SW 1271 (cell line): ENCODE results near the gene NUP214.

ENCODE experiments used
- DNase-seq, 2 experiments: peaks; one replicate each; lab custom pipeline; 2025; lab: John Stamatoyannopoulos, UW

Gene NUP214

DNA sequence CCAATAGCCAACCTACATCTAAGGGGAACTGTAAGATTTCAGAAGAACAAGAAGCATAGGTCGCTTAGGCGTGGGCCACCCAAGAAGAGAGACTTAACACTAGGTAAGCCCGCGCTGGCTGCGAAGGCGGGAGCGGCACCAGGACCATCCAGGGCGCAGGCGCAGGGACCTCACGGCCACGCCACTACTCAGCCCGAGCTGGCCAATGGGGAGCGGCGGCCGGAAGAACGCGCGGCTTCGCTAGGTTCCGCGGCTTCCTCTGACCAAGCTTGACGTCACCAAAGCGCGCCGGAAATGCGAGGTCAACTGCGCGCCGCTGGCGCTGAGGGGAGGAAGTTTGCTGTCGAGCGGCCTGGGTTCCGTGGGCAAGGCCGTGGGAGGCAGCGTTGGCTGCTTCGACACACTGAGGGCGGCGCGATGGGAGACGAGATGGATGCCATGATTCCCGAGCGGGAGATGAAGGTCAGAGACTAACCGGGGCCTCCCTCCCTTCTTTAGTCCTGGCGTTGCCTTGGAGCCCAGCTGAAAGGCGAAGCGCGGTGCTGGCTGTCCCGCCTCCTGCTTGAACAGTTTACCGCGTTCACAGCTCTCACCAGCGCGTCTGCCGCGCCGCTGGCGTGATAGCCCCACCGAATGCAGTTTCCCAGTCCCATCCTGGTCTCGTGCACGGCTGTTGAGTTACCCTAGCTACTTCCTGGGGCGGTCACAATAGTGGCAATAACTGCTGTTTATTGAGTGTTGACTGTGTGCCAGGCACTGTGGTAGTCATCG, at the start of gene NUP214:
Gene NUP214 (plus strand): TSS at position 299 of the 771 bp plus-strand sequence. CDS start 119 bp downstream, at position 418.
- peak; percentile 96 to 97 for DNase-seq

DNA sequence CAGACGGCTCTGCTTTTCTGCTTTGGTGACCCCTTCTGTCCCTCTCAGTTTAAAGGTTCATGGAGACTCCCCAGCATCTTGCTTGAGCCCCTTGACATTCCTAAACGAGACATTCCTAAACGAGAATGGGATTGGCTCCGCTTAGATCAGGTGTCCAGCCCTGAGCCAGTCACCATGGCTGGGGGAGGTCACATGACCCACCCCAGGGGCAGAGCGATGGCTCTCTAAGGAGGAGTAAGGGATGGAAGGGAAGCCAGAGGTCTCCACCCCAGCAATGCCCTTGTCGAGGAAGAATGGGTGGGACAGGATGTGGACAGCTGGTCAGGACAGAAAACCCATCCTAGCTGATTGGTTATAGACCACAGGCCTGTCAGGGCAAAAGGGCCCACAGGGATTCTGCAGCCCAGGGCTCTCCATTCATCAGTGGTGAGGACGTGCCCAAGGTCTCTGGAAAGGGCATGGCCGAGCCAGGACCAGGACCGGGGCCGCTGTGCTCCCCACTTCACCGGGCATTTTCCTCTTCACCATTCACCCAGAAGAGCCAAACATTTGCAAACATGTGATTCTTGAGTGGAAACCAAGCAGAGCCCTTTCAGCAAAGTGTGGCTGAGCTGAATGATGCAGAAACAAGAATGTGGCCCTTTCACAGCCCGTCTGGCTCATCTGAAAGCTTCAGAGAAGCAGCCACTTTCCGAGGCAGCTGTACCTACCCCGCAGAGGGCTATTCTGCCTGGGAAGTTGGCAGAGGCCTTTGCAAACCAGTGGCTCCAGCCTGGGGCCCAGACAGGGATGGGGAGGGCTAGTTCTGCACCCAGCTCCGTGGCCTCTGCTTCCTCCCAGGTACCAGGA, 48.8 kb upstream of the NUP214 start:
- no peak for DNase-seq

DNA sequence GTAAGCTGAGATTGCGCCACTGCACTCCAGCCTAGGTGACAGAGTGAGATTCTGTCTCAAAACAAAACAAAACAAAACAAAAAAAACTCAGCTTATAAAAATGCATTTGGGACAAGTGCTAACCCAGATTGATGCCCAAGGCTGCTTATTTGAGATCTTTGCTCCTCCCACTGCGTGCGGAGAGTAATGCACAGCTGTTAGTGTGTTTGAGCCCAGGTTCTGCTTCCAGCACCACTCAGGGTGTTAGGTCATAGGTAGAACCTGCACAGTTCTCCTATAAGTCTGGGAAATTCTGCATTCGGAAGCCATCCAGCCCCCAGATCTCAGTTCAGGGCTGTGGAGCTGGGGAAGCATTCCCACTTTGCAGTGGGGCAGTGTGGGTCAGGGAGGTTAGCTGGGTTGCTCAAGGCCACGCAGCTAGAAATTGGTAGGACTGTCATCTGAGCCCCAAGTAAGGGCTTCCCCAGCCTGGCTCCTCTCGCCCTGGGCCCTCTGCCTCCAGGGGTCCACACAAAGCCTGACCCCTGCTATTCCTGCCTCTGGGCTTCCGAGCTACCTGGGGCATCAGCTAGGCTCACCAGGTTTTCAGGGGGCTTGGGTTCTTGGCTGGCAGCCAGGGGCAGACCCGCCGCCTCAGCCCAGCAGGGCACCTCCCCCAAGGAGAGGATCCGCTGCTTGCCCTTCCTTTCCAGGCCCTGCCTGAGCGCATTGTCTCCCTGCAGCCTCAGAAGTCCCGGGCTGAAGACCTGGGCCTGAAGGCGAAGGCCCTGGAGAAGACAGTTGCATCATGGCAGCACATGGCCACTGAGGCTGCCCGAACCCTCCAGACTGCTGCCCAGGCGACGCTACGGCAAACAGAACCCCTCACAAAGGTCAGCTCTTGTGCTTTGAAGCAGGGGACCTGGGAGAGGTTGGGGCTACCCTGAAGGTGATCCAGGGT, 46.7 kb upstream of the NUP214 start:
- DNase-seq: no peak

DNA sequence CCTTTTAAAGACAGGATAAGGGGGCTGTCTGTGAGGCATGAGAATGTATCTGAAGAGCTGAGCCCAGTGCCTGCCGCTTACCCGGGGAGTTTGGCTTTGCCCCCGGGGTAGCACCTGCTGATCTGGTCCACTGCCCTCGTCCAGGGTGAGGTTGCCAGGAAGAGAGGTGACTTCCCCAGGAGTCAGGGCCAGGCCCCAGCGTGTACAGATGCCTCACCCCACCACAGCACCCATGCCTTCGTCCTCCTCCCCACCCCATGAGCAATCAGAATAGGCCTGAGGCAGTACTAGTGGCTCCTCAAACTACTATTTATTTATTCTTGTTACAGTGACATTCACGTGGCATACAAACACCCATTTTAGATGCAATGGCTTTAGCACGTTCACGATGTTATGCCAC, 44.8 kb upstream of the NUP214 start:
- DNase-seq: no peak

DNA sequence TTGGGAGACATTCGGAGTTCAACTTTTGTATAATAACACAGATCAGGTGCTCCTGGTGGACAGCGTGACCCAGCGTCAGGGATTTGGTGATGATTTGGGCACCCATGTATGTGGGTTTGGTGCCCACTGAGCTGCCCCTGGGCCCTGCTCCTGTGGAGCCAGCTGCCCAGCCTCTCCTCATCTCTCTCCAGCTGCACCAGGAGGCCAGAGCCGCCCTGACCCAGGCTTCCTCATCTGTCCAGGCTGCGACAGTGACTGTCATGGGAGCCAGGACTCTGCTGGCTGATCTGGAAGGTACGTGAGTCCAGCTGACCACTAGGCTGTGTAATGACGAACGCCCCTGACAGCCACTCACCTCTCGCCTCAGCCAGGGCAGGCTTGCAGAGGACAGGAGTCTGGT, 43.5 kb upstream of the NUP214 start:
- DNase-seq: no peak

DNA sequence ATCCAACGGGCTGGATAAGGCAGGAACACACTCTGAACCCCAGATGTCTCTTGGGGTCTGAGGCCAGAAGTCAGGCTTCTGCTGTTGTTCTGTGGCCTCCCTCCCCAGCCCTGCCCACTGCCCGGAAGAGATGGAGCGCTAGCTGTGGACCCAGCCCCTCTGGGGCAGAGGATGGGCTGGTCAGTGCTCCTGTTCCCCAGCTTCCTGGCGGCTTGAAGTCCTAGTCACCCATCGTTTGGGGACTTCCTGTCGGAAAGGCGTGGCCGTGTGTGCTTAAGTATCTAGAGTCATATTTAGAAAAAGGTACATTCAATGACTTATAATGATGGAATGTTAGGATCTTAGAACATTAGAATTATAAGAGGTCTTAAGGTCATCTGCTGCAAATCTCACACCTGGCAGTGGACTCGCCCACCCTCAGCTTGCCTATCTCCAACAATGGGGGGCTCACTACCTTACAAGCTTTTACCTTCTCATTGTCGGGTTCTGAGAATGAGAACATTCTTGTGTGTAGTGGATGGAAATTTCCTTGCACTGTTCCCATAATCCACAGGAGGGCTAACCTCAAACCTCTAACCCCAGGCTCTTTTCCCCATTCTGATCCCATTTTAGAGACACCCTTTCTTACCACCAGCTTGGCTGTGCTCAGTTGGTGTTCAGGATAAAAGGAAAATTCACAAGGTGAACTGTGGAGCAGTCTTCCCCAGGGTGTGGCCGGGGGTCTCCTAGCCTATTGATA, 42.4 kb upstream of the NUP214 start:
- DNase-seq: peak in 1 of 2 experiments; percentile 22

DNA sequence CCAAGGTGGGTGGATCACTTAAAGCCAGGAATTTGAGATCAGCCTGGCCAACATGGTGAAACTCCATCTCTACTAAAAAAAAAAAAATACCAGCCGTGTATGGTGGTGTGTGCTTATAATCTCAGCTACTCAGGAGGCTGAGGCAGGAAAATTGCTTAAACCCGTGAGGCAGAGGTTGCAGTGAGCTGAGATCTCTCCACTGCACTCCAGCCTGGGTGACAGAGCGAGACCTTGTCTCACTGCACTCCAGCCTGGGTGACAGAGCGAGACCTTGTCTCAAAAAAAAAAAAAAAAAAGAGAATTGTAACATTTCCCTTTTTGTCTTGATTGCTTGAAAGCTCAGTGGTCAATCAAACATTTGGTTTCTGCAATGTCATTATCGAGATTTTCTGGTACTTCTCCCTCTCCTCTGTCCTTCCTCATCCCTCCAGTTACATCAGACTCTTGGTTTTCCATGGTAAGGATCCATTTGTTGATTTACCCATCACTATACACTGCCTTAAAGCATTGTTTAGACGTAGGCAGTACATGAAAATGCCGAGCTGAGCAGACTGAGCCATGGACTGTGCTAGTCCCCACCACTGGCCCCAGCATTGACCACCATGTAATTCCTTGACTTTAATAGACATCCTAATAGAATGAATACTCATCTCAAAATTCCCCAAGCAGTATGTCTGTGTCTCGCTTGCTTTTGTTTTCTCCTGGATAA, 40.6 kb upstream of the NUP214 start:
- no peak for DNase-seq

DNA sequence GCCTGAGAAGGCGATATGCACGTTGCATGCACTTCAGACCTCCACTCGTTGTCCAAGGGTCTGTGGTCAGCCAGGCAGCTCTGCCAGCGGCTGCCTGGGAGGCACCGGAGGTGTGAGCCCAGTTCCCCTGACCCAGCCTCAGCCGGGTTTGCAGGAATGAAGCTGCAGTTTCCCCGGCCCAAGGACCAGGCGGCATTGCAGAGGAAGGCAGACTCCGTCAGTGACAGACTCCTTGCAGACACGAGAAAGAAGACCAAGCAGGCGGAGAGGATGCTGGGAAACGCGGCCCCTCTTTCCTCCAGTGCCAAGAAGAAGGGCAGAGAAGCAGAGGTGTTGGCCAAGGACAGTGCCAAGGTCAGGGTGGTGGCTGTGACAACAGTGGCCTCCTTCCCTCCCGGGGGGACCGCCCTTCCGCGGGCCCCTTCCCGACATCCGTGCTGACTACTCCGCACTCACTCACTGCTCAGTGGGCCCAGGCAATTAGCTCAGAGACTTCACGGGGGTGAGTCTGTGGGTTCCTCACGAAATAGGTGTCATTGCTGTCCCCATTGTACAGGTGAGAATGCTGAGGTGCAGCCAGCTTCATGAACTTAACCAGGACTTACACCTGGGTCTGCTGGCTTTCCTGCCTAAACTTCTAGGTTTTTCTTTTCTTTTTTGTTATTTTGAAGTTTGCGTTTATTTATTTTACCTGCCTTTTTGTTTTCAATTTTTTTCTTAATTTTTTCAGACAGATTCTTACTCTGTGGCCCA, 39.8 kb upstream of the NUP214 start:
- DNase-seq: no peak

DNA sequence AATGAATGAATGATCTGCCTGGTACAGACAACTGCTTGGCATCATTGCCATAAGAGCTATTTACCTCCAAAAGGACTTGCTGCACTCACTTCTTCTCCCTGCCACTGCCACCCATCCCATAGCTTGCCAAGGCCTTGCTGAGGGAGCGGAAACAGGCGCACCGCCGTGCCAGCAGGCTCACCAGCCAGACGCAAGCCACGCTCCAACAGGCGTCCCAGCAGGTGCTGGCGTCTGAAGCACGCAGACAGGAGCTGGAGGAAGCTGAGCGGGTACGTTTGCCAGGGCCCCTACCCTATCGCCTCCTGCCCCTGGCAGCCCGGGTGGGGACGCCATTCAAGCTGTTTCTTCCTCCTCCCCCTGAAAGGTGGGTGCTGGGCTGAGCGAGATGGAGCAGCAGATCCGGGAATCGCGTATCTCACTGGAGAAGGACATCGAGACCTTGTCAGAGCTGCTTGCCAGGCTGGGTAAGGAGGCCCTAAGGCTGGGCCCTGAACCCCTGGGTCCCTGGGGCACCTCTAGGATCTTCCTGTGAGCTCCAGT, 38.0 kb upstream of the NUP214 start:
- no peak for DNase-seq

DNA sequence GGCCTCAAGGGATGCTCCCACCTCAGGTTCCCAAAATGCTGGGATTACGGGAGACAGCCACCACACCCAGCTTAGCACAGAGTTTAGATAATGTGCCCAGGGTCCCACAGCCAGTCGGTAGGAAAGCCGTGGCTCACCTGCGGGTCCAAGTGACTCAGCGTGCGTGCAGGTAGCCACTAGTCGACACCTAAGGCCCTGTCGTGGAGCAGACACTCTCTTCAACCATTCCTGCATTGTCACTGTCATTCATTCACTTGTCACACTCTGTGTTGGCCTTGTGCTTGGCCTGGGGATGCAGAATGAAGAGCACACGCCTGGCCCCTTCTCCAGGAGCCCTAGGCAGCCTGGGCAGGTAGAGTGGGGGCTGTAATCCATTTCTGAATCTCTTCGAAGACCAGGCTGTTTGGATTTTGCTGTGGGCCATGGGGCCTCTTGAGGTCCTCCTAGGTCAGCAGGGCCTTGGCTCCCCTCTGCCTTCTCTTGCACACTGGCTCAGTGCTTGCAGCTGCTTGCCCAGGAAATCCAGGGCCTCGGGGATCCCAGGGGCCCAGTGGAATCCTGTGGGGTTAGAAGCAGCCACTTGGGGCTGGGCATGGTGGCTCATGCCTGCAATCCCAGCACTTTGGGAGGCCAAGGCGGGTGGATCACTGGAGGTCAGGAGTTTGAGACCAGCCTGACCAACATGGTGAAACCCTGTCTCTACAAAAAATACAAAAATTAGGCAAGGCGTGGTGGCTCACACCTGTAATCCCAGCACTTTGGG, 35.2 kb upstream of the NUP214 start:
- no peak for DNase-seq

DNA sequence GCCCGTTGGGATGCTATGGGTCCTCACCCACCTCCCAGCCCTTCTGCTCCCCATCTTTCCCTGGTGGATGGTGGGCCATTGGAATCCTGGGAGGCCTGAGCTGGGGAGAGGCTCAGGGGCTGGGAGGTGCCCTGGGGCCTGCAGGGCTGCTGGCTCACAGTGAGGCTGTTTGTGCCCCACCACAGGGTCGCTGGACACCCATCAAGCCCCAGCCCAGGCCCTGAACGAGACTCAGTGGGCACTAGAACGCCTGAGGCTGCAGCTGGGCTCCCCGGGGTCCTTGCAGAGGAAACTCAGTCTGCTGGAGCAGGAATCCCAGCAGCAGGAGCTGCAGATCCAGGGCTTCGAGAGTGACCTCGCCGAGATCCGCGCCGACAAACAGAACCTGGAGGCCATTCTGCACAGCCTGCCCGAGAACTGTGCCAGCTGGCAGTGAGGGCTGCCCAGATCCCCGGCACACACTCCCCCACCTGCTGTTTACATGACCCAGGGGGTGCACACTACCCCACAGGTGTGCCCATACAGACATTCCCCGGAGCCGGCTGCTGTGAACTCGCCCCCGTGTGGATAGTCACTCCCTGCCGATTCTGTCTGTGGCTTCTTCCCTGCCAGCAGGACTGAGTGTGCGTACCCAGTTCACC, 33.9 kb upstream of the NUP214 start:
- no peak for DNase-seq

DNA sequence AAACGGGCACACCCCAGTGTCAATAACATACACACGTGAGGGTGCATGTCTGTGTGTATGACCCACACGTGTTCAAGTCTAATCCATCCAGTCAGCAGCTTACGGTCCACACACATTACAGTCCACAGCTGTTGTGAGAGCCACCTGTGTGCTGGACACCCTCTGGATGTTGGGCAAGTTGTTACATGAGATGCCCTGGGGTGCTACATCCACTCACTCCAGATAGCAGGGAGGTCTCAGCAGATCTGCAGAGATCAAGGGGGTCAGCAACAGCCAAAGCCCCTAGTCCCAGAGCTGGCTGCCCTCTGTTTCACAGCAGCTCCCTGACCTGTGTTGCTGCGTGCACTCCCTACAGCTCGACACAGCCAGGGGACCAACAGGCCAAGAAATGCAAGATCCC, 33.4 kb upstream of the NUP214 start:
- DNase-seq: no peak

DNA sequence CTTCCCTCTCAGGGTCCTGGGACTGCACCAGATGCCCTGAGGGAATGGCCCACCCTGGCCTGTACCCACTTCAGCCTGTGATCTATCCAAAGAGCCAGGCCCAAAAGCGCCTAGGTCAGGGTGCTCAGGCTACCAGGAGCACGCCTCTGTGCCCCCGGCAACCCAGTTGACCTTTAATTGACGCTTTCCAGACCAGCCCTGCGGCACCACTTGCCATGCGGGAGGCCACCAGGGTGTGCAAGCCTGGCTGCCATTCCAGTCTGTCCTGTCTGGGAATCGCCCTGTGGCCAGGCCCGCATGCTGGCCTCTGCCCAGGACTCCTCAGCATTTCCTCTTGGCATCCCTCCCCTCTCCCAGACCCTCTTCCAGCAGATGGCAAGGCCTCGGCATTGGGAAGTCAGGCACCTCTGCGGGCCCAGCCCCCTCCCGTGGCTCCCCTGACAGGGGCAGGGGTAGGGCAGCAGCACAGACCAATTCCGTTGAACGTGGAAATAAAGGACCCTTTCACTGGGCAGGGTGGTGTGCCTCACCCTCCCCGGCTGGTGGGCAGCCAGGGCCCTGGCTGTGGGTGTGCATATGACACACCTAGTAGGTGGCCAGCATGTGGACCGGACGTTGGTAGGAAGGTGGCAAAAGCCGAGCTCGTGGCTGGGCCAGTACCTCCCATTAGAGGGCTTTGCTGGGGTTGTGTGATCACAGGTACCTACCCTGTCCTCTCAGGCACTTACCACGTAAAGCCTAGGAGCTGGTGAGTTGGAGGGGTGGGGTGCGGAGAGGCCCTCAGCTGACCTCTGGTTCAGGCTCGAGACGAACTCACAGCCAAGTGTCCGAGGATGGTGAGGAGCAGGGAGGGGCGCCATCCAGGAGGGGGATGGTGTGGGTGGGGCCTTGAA, 32.6 kb upstream of the NUP214 start:
- no peak for DNase-seq

DNA sequence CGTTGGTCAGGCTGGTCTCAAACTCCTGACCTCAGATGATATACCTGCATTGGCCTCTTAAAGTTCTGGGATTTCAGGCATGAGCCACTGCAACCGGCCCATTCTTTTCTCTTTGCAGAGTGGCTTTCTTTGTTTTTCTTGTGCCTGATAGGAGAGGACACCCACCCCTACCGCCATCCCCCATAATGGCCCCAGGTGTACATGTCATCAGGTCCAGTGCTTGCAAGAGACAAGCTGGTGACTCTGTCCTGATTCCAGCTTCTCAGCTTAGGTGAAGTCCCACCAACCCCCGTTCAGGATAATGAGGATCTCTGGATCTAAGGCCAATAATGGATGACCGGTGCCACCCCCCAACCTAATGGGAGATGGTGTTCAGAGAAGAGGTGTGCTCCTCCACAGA, 31.4 kb upstream of the NUP214 start:
- no peak for DNase-seq

DNA sequence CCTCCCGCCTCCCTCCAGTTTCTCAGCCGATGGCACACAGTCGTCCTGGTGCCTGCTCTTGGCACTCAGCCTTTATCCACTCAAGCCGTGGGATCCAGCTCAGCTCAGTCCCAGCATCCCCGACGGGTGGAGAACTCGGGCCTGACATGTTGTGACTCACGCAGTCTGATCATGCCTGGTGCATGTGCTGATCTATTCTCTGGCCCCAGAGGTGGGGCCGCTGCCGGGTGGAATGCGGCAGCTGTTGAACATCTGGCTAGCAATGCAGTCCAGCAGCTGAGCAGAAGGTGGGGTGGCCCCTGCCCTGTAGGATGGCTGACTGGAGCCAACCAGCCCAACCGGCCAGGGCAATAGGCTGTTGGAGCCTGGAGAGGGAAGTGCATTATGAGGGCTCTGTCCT, 30.8 kb upstream of the NUP214 start:
- no peak for DNase-seq

DNA sequence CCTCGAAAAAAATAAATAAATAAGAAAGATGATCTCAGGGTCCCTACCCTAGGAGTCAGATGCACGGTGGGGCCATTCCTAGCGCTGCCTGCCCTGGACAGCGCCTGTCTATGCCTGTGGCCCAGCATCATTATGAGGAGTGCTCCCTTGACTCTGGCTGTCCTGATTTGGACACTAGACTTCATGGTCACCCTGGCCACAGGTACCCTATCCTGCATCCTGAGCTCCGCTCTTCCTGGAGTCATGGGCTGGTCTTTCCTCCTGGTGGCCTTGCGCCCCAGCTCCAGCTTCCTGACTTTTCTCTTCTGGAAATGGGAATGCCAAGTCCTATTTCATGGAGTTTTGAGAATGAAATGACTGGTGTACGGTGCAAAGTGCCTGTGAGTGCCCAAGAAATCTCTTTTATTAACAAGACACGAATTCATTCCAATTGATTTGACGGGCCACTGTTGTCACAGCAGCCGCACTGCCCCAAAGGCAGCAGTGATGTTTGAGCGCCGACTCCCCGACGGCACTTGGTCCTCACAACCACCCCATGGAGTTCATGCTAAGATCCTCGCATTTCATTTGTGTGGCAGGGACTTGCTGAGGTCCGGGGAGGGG, 29.6 kb upstream of the NUP214 start:
- no peak for DNase-seq
